H1 (cell line): ENCODE results near the gene GIPR. TPM values are rescaled to one million over a fixed set of nuclear protein-coding genes. Genes with fewer than 3 reads are reported as not detected.

Experiments used
- CTCF ChIA-PET: fragments of 300-600 bp; sonication (Branson Sonifier 250); formaldehyde crosslinking; loops from one replicate; lab custom pipeline; 2021; ENCODE audit not compliant: partially characterized antibody; lab: Charles Lee
- POLR2A ChIA-PET: fragments of 300-600 bp; sonication (Branson Sonifier 250); formaldehyde crosslinking; loops from one replicate; lab custom pipeline; 2021; ENCODE audit warnings: inconsistent platforms; ENCODE audit not compliant: partially characterized antibody; lab: Charles Lee
- DNase-seq, 2 experiments: peaks; one replicate each; pipeline versions ENCODE4 v3.0.0 to v3.0.0-alpha.2; 2010 to 2022; ENCODE audit warnings: low spot score in 2 of 2, low read depth in 1 of 2, mixed read lengths in 1 of 2
- FAIRE-seq: peaks from 2 replicates; lab custom pipeline; 2011; peaks lifted over from hg19 to GRCh38; lab: Jason Lieb, UNC
- H2AFZ ChIP-seq: 2 replicates; pipeline ENCODE4 v1.8.1; 2012; ENCODE audit warnings: low read length, inconsistent platforms
- H2AK5ac ChIP-seq: 2 replicates; pipeline ENCODE4 v1.6.1; 2013; ENCODE audit warnings: low read depth, low read length
- H2BK120ac ChIP-seq: replicated peaks from 2 replicates; pipeline ENCODE3; 2013; ENCODE audit warnings: low read depth, low read length, inconsistent platforms
- H2BK12ac ChIP-seq: 2 replicates; pipeline ENCODE4 v1.6.1; 2013; ENCODE audit warnings: low read depth, low read length
- H2BK15ac ChIP-seq: 2 replicates; pipeline ENCODE4 v1.6.1; 2013; ENCODE audit warnings: low read length
- H2BK20ac ChIP-seq: 2 replicates; pipeline ENCODE4 v1.6.1; 2013; ENCODE audit warnings: low read length
- H2BK5ac ChIP-seq: 2 replicates; pipeline ENCODE4 v1.6.1; 2013; ENCODE audit warnings: low read depth, low read length
- H3K14ac ChIP-seq: 2 replicates; pipeline ENCODE4 v1.6.1; 2013; ENCODE audit warnings: inconsistent platforms; ENCODE audit not compliant: insufficient read length
- H3K18ac ChIP-seq: 2 replicates; pipeline ENCODE4 v1.6.1; 2013; ENCODE audit warnings: low read length; ENCODE audit errors: extremely low read depth
- H3K23ac ChIP-seq: 2 replicates; pipeline ENCODE4 v1.6.1; 2013; ENCODE audit warnings: inconsistent platforms; ENCODE audit not compliant: insufficient read length
- H3K23me2 ChIP-seq: 2 replicates; pipeline ENCODE4 v1.6.1; 2013; ENCODE audit warnings: low read depth, low read length
- H3K27ac ChIP-seq: 2 replicates; pipeline ENCODE4 v1.6.1; 2011; ENCODE audit warnings: low read depth, low read length, inconsistent platforms
- H3K27me3 ChIP-seq, 4 experiments: replicated peaks in 1 of 4; 1 replicate in 1 of 4; 2 replicates in 3 of 4; pipeline versions ENCODE4 v1.6.1 to v1.8.1; 2011 to 2013; ENCODE audit warnings: low read length in 3 of 4, mild to moderate bottlenecking in 3 of 4, inconsistent platforms in 2 of 4, mixed read lengths in 2 of 4, moderate library complexity in 1 of 4; ENCODE audit not compliant: control insufficient read depth in 3 of 4, insufficient read depth in 3 of 4; ENCODE audit errors: extremely low read depth in 1 of 4
- H3K36me3 ChIP-seq, 4 experiments: 2 replicates each; pipeline versions ENCODE4 v1.6.1 to v1.8.1; 2011 to 2013; ENCODE audit warnings: mild to moderate bottlenecking in 4 of 4, low read length in 3 of 4, moderate library complexity in 2 of 4, control low read depth in 1 of 4, inconsistent platforms in 1 of 4; ENCODE audit not compliant: insufficient read depth in 4 of 4, control insufficient read depth in 2 of 4
- H3K4ac ChIP-seq: replicated peaks from 2 replicates; pipeline ENCODE3; 2013; ENCODE audit warnings: low read length, low read depth, mixed read lengths, inconsistent platforms; ENCODE audit not compliant: insufficient read length
- H3K4me1 ChIP-seq, 4 experiments: replicated peaks in 1 of 4; 1 replicate in 1 of 4; 2 replicates in 3 of 4; pipeline versions ENCODE4 v1.6.1 to v1.8.1; 2011 to 2013; ENCODE audit warnings: low read length in 3 of 4, inconsistent platforms in 2 of 4, mixed read lengths in 1 of 4; ENCODE audit not compliant: insufficient read depth in 4 of 4, control insufficient read depth in 3 of 4
- H3K4me2 ChIP-seq, 2 experiments: 2 replicates each; pipeline versions ENCODE4 v1.6.1 to v1.8.1; 2011 to 2013; ENCODE audit warnings: low read depth in 2 of 2, low read length in 2 of 2, control low read depth in 1 of 2, inconsistent platforms in 1 of 2, mild to moderate bottlenecking in 1 of 2; ENCODE audit not compliant: insufficient read depth in 1 of 2
- H3K4me3 ChIP-seq, 4 experiments: fragments of 200-600, 300-600 bp in 1 of 4; sonication (generic), shearing (Covaris generic), sonication (Bioruptor Twin) in 1 of 4; 2 replicates each; pipeline versions ENCODE4 v1.5.1 to v1.8.1; 2011 to 2016; ENCODE audit warnings: low read length in 4 of 4, low read depth in 3 of 4, control low read depth in 2 of 4, inconsistent platforms in 2 of 4, mild to moderate bottlenecking in 2 of 4, mixed read lengths in 1 of 4, moderate library complexity in 1 of 4; ENCODE audit not compliant: insufficient read depth in 2 of 4; ENCODE audit errors: extremely low read depth in 1 of 4
- H3K56ac ChIP-seq: replicated peaks from 2 replicates; pipeline ENCODE3; 2013; ENCODE audit warnings: low read depth, mild to moderate bottlenecking, mixed read lengths, low read length, inconsistent platforms; ENCODE audit not compliant: insufficient read length
- H3K79me1 ChIP-seq: 2 replicates; pipeline ENCODE4 v1.6.1; 2013; ENCODE audit warnings: low read depth, low read length, control low read depth
- H3K79me2 ChIP-seq, 2 experiments: 2 replicates each; pipeline versions ENCODE4 v1.6.1 to v1.8.1; 2012 to 2013; ENCODE audit warnings: low read length in 2 of 2, mild to moderate bottlenecking in 2 of 2, inconsistent platforms in 1 of 2; ENCODE audit not compliant: insufficient read depth in 2 of 2, control insufficient read depth in 1 of 2
- H3K9ac ChIP-seq, 4 experiments: replicated peaks in 1 of 4; 1 replicate in 1 of 4; 2 replicates in 3 of 4; pipeline versions ENCODE4 v1.6.1 to v1.8.1; 2011 to 2013; ENCODE audit warnings: low read depth in 3 of 4, low read length in 3 of 4, control low read depth in 2 of 4, mild to moderate bottlenecking in 2 of 4, moderate library complexity in 2 of 4, inconsistent platforms in 1 of 4; ENCODE audit errors: extremely low read depth in 1 of 4
- H3K9me3 ChIP-seq, 2 experiments: 2 replicates each; pipeline versions ENCODE4 v1.6.1 to v1.8.1; 2012 to 2013; ENCODE audit warnings: mild to moderate bottlenecking in 2 of 2, moderate library complexity in 2 of 2, control low read depth in 1 of 2, inconsistent platforms in 1 of 2, low read depth in 1 of 2, low read length in 1 of 2, mixed read lengths in 1 of 2; ENCODE audit not compliant: insufficient read depth in 2 of 2
- H4K20me1 ChIP-seq, 2 experiments: replicated peaks in 1 of 2; 2 replicates each; pipeline versions ENCODE3 to v1.8.1; 2011 to 2013; ENCODE audit warnings: inconsistent platforms in 2 of 2, low read length in 2 of 2, mild to moderate bottlenecking in 1 of 2; ENCODE audit not compliant: insufficient read depth in 2 of 2, control insufficient read depth in 1 of 2
- H4K5ac ChIP-seq: 2 replicates; pipeline ENCODE4 v1.6.1; 2013; ENCODE audit warnings: low read length, low read depth, mixed read lengths, inconsistent platforms; ENCODE audit not compliant: insufficient read length
- H4K8ac ChIP-seq: 2 replicates; pipeline ENCODE4 v1.8.0; 2013; ENCODE audit warnings: mild to moderate bottlenecking, moderate library complexity, low read length, inconsistent platforms; ENCODE audit not compliant: insufficient read depth; ENCODE audit errors: extremely low read depth
- H4K91ac ChIP-seq: replicated peaks from 2 replicates; pipeline ENCODE3; 2013; ENCODE audit warnings: low read length, mixed read lengths, inconsistent platforms; ENCODE audit not compliant: insufficient read length
- JUND ChIP-seq: IDR thresholded peaks from 2 replicates; pipeline ENCODE4 v1.6.1; 2011; ENCODE audit warnings: mild to moderate bottlenecking, improper control_type of control experiment, low read length
- SAP30 ChIP-seq: fragments of 300-600 bp; sonication (generic); IDR thresholded peaks from 2 replicates; pipeline ENCODE4 v1.7.1; 2012; ENCODE audit warnings: low read length, moderate library complexity, mild to moderate bottlenecking, inconsistent platforms; ENCODE audit not compliant: insufficient read depth, insufficient replicate concordance
- WGBS, 2 experiments: shearing (Covaris generic) in 1 of 2; methylation state at CpG; one replicate each; pipeline versions ENCODE4 v1.1.6 to v1.1.7; 2013 to 2015; ENCODE audit warnings: low lambda C conversion rate in 2 of 2, mixed read lengths in 2 of 2, inconsistent platforms in 1 of 2, low coverage in 1 of 2, missing lambda C conversion rate in 1 of 2; ENCODE audit not compliant: insufficient replicate concordance in 2 of 2, insufficient coverage in 1 of 2, insufficient read length in 1 of 2; ENCODE audit errors: extremely low coverage in 1 of 2, missing lambda C conversion rate in 1 of 2; 5-methylcytosine and 5-hydroxymethylcytosine counted together
- polyA plus RNA-seq, 7 experiments: library from polyadenylated mRNA; depleted of rRNA in 3 of 7; stranded (reverse) in 5 of 7; unstranded in 2 of 7; fragments of >200 nt in 5 of 7; fragments of 200-250 nt in 2 of 7; gene quantifications; 1 replicate in 5 of 7; 2 replicates in 1 of 7; 4 replicates in 1 of 7; pipeline versions ENCODE4 v1.2.1 to v1.2.3, GENCODE V29; 2011 to 2013; ENCODE audit warnings: missing spikeins in 2 of 7, mixed read lengths in 2 of 7
- total RNA-seq: library from RNA; stranded (reverse); fragmentation: NEBNext Ultra II Directional; extraction: Animal tissue kit (Norgen Biotek cat#: 25700); gene quantifications from 2 replicates; pipeline ENCODE4 v1.2.1, GENCODE V29; 2021

Gene GIPR
- total and polyA plus RNA-seq, 2 of the 8 experiments (the other 6 are each of a cell fraction or from before 2014, with no cell fraction given), result 0.42 to 1.3 TPM

- Histone ChIP-seq H3K4me1 (peaks cover 0 to 8% (median 7%) of the 10 kb centered on the region in 4 experiments; a peak in 5 of 7 replicates), H2BK5ac (no peak overlapping the region; the same call in 1 of the 2 replicates), H3K56ac (no peak overlapping the region), H3K4me2 (no peak overlapping the region), H2BK20ac (no peak overlapping the region), H2BK12ac (no peak overlapping the region; the same call in 1 of the 2 replicates), H3K4ac (no peak overlapping the region), H4K91ac (no peak overlapping the region), H3K27ac (no peak overlapping the region; the same call in 1 of the 2 replicates), H3K79me1 (no peaks in the 10 kb centered on the region), H3K14ac (no peak overlapping the region), H4K20me1 (no peaks in the 10 kb centered on the region), H4K5ac (peak overlapping the region; percentile 21), H3K18ac (no peak overlapping the region), H3K23ac (no peak overlapping the region), H3K4me3 (no peak overlapping the region), H3K36me3 (0 out of 8 replicates have a peak, but pooled peaks cover 0 to 4% (median 0%) of the 10 kb centered on the region in 4 experiments), H3K23me2 (peaks cover 4% of the 10 kb centered on the region; the same call in 1 of the 2 replicates), H3K27me3 (no peaks in the 10 kb centered on the region), H2BK120ac (no peak overlapping the region), H4K8ac (no peak overlapping the region), H2AK5ac (no peak overlapping the region), H3K79me2 (no peaks in the 10 kb centered on the region), H3K9me3 (no peaks in the 10 kb centered on the region), H2AFZ (no peak overlapping the region), H3K9ac (no peak overlapping the region), H2BK15ac (no peak overlapping the region)
- FAIRE-seq (no peak), DNase-seq (no peak)
- TF ChIP-seq JUND (peak; percentile 63; the same call in 1 of the 2 replicates), SAP30 (no peak)
- WGBS, 2 experiments, result 75% methylated on average over 2 of the region's 2 CpGs; no CpG with 5 or more reads in 1 of the 2 experiments
- CTCF ChIA-PET, result interaction anchor here (0.9 to 5.2 kb wide), 10 partner anchors 9 to 195 kb away, joined by 3 to 36 read pairs (median 4); partner anchors contain the start of gene EML2
- POLR2A ChIA-PET, result interaction anchor here (0.7 to 10.3 kb wide), 4 partner anchors 10 to 102 kb away, joined by 3 to 119 read pairs (median 4); no protein-coding TSS in a partner anchor
Measured at GRCh38 chr19:45630463-45630862, 37.6 kb upstream of the GIPR start.
